Adipose tissue (tissue), 3 donors: ENCODE measurements around the gene SLC19A1. TPM values are rescaled to one million over a fixed set of nuclear protein-coding genes. Genes with fewer than 3 reads are reported as not detected.

ENCODE experiments used
- H3K27ac ChIP-seq: one replicate; pipeline ENCODE4 v1.5.1; 2013; ENCODE audit warnings: low read depth, low read length
- WGBS, 3 donors: extraction: QIAGEN DNeasy Blood & Tissue Kit; methylation state at CpG; one replicate each; pipeline ENCODE4 v1.1.7; 2013; 5-methylcytosine and 5-hydroxymethylcytosine counted together
- polyA plus RNA-seq, 3 donors: library from polyadenylated mRNA; stranded (reverse); fragments of 200-250 nt; gene quantifications; one replicate each; pipeline ENCODE4 v1.2.3, GENCODE V29; 2013
- donor health status: healthy with polysubstance abuse.
- donor health status: Bipolar disorder and iron deficiency.
- donor health status: healthy.

The SLC19A1 gene
- polyA plus RNA-seq, 3 donors = 7.0 to 24.2 (median 9.3) TPM

DNA sequence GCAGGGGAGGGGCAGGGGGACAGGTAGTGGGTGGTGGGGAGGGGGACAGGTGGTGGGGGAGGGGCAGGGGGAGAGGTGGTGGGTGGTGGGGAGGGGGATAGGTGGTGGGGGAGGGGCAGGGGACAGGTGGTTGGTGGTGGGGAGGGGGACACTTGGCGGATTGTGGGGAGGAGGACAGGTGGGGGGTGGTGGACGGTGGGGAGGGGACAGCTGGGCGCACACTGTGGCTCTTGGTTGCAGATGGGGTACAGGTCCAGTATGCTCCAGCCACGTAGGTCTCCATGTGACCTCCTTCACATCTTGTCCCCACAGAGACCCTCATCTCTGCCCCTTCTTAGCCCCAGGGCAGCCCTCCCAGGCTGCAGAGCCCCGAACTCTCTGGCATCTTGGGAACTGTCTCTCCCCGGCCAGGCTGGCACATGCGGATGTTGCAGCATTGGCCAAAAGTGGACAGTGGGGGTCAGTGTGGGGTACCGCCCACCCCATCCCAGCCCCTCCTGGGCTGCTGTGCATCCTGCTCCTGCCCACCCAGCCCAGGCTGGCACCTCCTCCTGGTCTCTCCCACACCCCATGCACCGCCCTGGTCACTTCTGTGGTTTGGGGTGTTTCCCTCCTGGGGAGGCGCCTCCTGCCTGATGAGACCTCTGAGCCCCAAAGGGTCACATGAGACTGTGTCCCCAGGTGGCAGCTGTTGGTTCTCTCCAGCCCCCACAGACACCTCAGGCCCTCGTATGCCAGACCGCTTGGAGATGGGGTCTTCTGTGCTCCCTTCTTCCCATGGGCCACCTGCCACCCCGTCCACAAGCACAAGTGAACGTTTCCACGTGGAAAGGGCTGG lies 7.6 kb upstream of the SLC19A1 start:
- H3K27ac ChIP-seq = peak overlapping the region; percentile 89
- 57 to 71% (median 59%) methylated on average over 13 to 15 of the region's 15 CpGs for WGBS, 3 donors

DNA sequence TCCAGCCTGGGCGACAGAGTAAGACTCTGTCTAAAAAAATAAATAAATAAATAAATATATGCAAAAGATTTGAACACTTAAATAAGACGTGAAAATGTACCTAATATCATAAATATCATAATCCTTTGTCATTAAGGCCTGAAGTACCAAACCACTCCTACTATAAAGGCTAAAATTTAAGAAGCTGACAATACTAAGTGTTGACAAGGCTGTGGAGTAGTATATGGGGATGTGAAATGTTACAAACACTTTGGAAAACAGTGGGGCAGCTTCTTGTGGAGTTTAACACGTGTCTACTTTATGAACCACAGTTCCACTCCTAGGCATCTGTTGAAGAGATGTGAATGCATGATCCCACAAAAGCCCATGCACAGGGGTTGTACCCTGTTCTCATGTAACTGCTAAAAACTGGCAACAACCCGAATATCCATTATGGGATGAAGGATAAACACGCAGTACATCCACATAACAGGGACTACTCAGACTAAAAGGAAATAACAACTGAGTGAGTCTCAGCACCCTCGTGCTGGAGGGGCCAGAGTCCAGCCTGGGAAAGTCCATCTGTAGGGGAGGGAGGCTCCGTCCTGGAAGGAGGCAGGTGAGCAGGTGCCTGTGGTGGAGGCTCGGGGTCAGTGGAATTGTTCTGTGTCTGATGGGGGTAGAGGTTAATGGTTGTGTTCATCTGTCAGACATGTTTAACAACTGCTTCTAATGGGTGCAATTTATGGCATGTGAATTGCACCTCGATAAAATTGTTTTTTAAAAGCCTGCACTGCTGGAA lies 6.7 kb upstream of the SLC19A1 start:
- H3K27ac ChIP-seq = no peak overlapping the region
- 61 to 76% (median 75%) methylated on average over 9 of the region's 9 CpGs for WGBS, 3 donors

DNA sequence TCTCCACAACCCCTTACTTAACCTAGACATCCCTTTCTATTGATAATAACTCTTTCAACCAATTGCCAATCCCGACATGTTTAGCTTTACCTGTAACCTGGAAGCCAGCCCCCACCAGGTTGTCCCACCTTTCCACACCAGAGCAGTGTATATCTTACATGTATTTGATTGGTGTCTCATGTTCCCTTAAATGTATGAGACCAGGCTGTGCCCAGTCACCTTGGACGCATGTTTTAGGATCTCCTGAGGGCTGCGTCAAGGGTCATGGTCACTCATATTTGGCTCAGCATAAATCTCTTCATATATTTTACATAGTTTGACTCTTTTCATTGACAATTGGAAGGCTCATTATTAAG lies 5.3 kb upstream of the SLC19A1 start:
- H3K27ac ChIP-seq = no peak overlapping the region
- 56 to 92% (median 90%) methylated on average over 3 of the region's 3 CpGs for WGBS, 3 donors

- no peak overlapping the region for H3K27ac ChIP-seq
- WGBS, 3 donors = 69 to 83% (median 81%) methylated on average over 16 of the region's 16 CpGs
These were observed 4.7 kb upstream of the SLC19A1 start for GRCh38 chr21:45546636-45547544.

GRCh38 chr21:45545691-45546531 lies 3.7 kb upstream of the SLC19A1 start:
- no peak overlapping the region for H3K27ac ChIP-seq
- 88 to 92% (median 90%) methylated on average over 22 of the region's 22 CpGs for WGBS, 3 donors

DNA sequence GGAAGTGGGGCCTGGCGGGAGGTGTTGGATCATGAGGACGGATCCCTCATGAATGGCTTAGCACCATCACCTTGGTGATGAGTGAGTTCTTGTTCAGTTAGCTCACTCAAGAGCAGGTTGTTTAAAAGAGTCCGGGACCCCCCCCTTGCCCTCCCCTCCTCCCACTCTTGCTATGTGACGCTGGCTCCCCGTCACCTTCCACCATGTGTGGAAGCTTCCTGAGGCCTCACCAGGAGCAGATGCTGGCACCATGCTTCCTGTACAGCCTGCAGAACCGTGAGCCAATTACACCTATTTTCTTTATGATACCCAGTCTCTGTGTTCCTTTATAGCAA lies 3.0 kb upstream of the SLC19A1 start:
- no peak overlapping the region for H3K27ac ChIP-seq
- WGBS, 3 donors = 95 to 96% (median 95%) methylated on average over 6 of the region's 6 CpGs

- 93 to 95% (median 94%) methylated on average over 17 to 18 of the region's 18 CpGs for WGBS, 3 donors
These were observed 2.4 kb upstream of the SLC19A1 start for GRCh38 chr21:45544449-45545235.

DNA sequence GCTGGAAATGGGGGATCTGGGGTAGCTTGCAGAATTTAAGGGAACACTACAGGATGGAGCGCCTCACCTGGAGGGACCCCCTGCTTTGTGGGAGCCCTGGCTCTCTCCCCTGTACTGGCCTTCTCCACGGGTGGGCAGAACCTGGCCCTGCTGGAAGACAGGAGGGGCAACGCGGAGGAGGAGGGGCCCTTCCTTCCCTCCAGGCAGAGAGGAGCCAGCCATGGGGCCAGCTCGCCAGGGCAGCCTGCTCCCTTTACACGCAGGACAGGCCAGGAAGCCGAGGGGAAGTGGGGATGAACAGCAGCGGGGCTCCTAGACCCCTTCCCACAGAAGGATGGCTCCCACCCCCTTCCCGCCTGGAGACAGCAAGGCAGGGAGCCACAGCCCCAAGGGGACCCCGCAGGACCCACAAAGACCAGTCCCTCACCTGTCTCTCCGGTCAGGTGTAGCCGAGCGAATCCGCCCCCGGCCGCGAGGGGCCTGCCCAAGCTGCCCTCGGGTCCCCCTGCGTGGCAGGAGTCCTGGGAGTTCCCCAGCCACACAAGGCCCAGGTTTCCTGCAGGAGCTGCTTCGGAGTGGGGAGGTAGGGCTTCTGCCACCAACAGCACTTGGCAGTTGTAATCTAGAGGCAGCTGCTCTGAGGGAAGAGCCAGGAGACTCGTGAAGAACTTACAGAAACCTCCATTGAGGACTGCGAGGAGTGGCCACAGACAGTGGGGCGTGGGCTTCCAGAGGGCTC lies 1.6 kb upstream of the SLC19A1 start:
- H3K27ac ChIP-seq = no peak overlapping the region
- WGBS, 3 donors = 72 to 85% (median 74%) methylated on average over 20 to 23 of the region's 23 CpGs

More at GRCh38 chr21:45544449-45545235, 2.4 kb upstream of the SLC19A1 start:
- H3K27ac ChIP-seq = no peak overlapping the region

GRCh38 chr21:45543371-45543709 lies 1.1 kb upstream of the SLC19A1 start:
- no peak overlapping the region for H3K27ac ChIP-seq
- WGBS, 3 donors = 47 to 86% (median 57%) methylated on average over 9 to 11 of the region's 11 CpGs

DNA sequence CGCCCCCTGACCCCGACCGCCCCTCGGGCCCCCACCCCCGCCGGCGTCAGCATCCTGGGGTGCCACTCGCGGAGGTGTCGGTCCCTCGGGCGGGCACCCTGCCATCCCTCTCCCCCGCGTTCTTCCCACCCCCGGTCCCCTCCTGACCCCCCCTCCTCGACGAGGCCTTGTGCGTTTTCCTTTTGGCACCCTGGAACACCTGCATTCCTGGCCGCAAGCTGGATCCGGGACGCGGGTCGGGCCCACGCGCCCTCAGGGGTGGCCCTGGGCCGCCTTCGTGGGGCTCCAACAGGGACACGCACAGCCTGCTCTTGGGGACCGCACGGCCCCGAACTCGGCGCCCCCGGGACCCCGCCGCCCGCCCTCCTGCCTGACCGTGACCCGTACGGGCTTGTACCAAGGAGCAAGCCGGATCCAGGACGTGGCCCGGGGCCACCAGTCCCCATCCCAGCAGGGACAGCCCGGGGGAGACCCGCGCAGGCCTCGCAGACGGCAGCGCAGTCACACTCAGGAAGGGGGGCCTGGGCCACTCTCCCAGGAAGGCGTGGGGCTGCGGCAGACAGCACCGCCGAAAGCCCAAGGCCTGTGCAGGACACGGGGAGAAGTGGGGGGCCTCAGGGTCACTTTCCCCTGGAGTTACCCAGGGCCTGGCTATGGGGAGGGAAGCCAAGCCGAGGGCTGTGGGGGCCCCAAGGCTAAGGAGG lies 579 bp upstream of the SLC19A1 start:
- WGBS, 3 donors = 18 to 23% (median 18%) methylated on average over 41 to 55 of the region's 55 CpGs
- H3K27ac ChIP-seq = no peak overlapping the region

DNA sequence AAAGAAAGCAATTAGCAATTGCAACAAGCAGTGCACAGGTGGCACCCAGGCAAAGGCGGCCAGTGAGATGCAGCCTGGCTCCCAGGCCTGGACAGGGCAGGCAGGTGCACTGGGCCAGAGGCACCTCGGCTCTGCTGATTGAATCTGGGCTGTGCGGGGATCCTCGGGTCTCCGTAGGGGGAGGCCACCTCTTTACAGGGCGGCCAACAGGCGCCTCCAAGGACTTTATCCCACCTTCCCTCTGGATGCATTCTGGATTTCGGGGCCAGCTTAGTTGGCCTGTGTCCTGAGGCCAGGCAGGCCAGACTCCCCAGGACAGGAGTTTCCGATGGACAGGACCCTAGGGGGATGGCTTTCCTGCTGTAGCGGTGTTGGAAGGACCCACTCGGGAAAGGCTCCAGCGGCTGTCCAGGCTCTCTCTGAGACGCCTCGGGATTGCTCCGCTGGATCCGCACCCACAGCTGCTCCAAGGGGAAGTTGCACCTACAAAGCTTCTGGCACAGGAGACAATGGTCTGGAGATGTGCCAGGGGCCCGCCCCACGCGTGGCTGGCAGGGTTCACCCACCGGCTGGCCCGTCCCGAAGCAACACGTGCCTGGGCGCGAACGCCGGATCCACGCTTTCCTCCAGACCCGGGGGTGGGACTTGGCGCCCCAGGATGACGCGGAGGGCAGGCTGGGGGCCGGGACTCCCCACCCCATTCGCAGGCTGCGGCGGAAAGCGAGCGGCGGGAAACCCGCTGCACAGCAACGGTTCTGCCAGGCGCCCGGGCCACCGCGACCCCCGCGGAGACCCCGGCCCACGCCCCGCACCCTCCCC lies 810 bp downstream of the SLC19A1 start:
- no peak overlapping the region for H3K27ac ChIP-seq
- WGBS, 3 donors = 12 to 21% (median 15%) methylated on average over 41 to 50 of the region's 50 CpGs

DNA sequence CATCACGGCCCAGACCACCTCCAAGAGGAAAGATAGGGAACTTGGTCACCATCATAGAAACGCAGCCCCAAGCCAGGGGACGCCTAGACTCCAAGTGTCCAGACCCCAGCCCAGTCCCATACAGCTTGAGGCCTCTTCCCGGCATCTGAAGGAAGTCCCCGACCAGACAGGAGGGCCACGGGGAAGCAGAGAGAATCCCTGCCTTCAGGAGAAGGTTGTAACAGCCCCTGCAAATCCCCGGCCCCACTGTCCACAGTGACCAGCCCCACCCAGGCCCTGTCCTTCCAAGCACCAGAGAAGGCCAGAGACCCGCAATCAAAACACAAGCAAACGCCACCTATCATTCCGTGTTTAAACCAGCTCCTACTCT lies 1.7 kb downstream of the SLC19A1 start:
- WGBS, 3 donors = 86% methylated on average over 10 of the region's 10 CpGs
- H3K27ac ChIP-seq = no peak overlapping the region

- H3K27ac ChIP-seq = no peak overlapping the region
- 93 to 96% (median 96%) methylated on average over 23 to 24 of the region's 24 CpGs for WGBS, 3 donors
These were observed 2.2 kb downstream of the SLC19A1 start for GRCh38 chr21:45539796-45540600.

DNA sequence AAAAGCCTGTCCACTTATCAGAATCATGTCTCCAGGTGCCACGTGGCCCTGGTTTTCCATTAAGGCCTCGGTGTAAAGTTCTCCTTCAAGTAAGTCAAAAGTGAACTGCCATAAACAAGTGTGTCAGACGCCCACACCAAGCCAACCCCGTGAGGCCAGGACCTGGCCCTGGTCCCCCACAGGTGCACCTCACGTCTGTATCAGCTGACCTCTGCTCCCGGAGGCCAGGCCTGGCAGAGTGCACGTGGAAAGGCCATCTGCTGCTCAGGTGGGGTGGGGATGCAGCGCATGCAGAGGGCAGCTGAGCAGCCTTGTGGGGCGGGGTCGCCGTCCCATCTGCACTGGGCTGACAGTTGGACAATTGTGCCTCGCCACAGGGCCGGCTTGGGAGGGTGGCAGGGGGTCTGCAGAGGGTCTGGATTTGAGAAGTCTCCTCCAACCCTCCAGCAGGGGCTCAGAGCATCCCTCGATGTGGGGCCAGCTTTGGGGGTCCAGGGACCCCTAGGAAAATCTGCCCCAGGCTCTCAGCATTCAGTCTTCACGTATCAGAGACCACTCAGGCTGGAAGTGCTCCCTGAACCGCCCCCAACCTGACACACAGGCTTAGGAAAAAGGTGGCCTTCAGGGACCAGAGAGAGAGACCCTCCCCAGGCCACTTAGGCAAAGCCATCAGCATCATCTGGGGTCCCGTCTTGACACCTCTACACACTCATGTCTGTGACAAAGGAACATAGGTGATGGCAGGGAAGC lies 3.0 kb downstream of the SLC19A1 start:
- 73 to 89% (median 83%) methylated on average over 17 of the region's 17 CpGs for WGBS, 3 donors
- no peak overlapping the region for H3K27ac ChIP-seq
